HepG2 (cell line): ENCODE measurements around the gene COL18A1. TPM values are rescaled to one million over a fixed set of nuclear protein-coding genes. Genes with fewer than 3 reads are reported as not detected.
A peak's percentile ranks its signal among the peaks of the same experiment; 100 is the strongest.

ENCODE experiments used
- DR1 ChIP-seq: sonication (generic); formaldehyde crosslinking; IDR thresholded peaks from 2 replicates; pipeline ENCODE4 v1.8.0; 2021; ENCODE audit warnings: mild to moderate bottlenecking, missing genetic modification reagents, inconsistent platforms
- GATAD1 ChIP-seq: IDR thresholded peaks from 2 replicates; pipeline ENCODE4 v1.6.1; 2016; ENCODE audit warnings: missing genetic modification reagents, missing compliant biosample characterization
- HDAC2 ChIP-seq: sonication (generic); formaldehyde crosslinking; IDR thresholded peaks from 2 replicates; pipeline ENCODE4 v1.4.0; 2020; ENCODE audit warnings: missing genetic modification reagents
- HNRNPL ChIP-seq: fragments of 200-400 bp; formaldehyde crosslinking; IDR thresholded peaks from 2 replicates; pipeline ENCODE4 v1.6.1; 2017; ENCODE audit warnings: mild to moderate bottlenecking, low read depth, low read length
- KMT2A ChIP-seq: sonication (generic); formaldehyde crosslinking; IDR thresholded peaks from 2 replicates; pipeline ENCODE4 v1.4.0; 2020; ENCODE audit warnings: missing genetic modification reagents
- MAFF ChIP-seq: IDR thresholded peaks from 2 replicates; pipeline ENCODE4 v1.6.1; 2011; ENCODE audit warnings: low read depth, low read length, improper control_type of control experiment
- NR2C2 ChIP-seq: sonication (generic); formaldehyde crosslinking; IDR thresholded peaks from 2 replicates; pipeline ENCODE4 v1.4.0; 2020; ENCODE audit warnings: missing genetic modification reagents, mild to moderate bottlenecking, moderate library complexity, borderline replicate concordance
- SAFB2 ChIP-seq: sonication (generic); formaldehyde crosslinking; IDR thresholded peaks from 2 replicates; pipeline ENCODE4 v1.5.1; 2020; ENCODE audit warnings: missing genetic modification reagents, low read depth, mild to moderate bottlenecking, borderline replicate concordance
- TAF15 ChIP-seq: fragments of 200-400 bp; formaldehyde crosslinking; IDR thresholded peaks from one replicate; pipeline ENCODE4 v1.6.1; 2018; ENCODE audit warnings: mild to moderate bottlenecking, low read depth, low read length; ENCODE audit not compliant: poor library complexity, severe bottlenecking
- ZMAT3 ChIP-seq: sonication (generic); formaldehyde crosslinking; conservative IDR thresholded peaks from 2 replicates; pipeline ENCODE4 v1.7.0; 2021; ENCODE audit warnings: missing genetic modification reagents
- ZNF207 ChIP-seq: fragments of 450-650 bp; IDR thresholded peaks from 2 replicates; pipeline ENCODE4 v1.6.1; 2016; ENCODE audit warnings: antibody characterized with exemption, borderline replicate concordance
- ZNF350 ChIP-seq: sonication (generic); formaldehyde crosslinking; IDR thresholded peaks from 2 replicates; pipeline ENCODE4 v1.4.0; 2020; ENCODE audit warnings: mild to moderate bottlenecking, low read depth, missing genetic modification reagents, borderline replicate concordance
- polyA plus RNA-seq, 8 experiments: library from polyadenylated mRNA; depleted of rRNA in 3 of 8; stranded (reverse) in 7 of 8; unstranded in 1 of 8; fragments of >200 nt; fragmentation: Illumina TruSeq in 4 of 8; extraction: Trizol in 4 of 8; gene quantifications; 2 replicates each; pipeline versions ENCODE4 v1.2.1 to v1.2.3, GENCODE V29; 2011 to 2016; ENCODE audit warnings: low read depth in 4 of 8, missing spikeins in 1 of 8, mixed read lengths in 1 of 8; ENCODE audit not compliant: insufficient read depth in 1 of 8
- total RNA-seq, 5 experiments: library from RNA; depleted of rRNA; stranded (reverse); fragments of >200 nt; fragmentation: Illumina TruSeq; extraction: Trizol; gene quantifications; 2 replicates each; pipeline ENCODE4 v1.2.3, GENCODE V29; 2016; ENCODE audit warnings: low read depth in 1 of 5
- TF ChIP-seq, protein P1 (sequence below): sonication (generic); formaldehyde crosslinking; IDR thresholded peaks from 2 replicates; pipeline ENCODE4 v1.5.1; 2020; ENCODE audit warnings: mild to moderate bottlenecking, missing genetic modification reagents
- TF ChIP-seq, protein P2 (sequence below): sonication (generic); formaldehyde crosslinking; IDR thresholded peaks from 2 replicates; pipeline ENCODE4 v1.4.0; 2020; ENCODE audit warnings: missing genetic modification reagents
- TF ChIP-seq, protein P3 (sequence below): sonication (generic); formaldehyde crosslinking; IDR thresholded peaks from 2 replicates; pipeline ENCODE4 v1.5.0; 2020; ENCODE audit warnings: missing genetic modification reagents, mild to moderate bottlenecking, borderline replicate concordance
- TF ChIP-seq, protein P4 (sequence below): sonication (generic); formaldehyde crosslinking; IDR thresholded peaks from 2 replicates; pipeline ENCODE4 v1.8.1; 2023; ENCODE audit warnings: mild to moderate bottlenecking, missing genetic modification reagents
- TF ChIP-seq, protein P5 (sequence below): sonication (generic); formaldehyde crosslinking; IDR thresholded peaks from 2 replicates; pipeline ENCODE4 v1.8.1; 2023; ENCODE audit warnings: mild to moderate bottlenecking, inconsistent platforms, moderate library complexity, missing genetic modification reagents, borderline replicate concordance
- TF ChIP-seq, protein P6 (sequence below): sonication (generic); formaldehyde crosslinking; IDR thresholded peaks from 2 replicates; pipeline ENCODE4 v1.4.0; 2020; ENCODE audit warnings: mild to moderate bottlenecking, missing genetic modification reagents

Gene COL18A1
- total and polyA plus RNA-seq, 2 of the 13 experiments (the other 11 are each of a cell fraction or from before 2014, with no cell fraction given), result 79.0 to 102 TPM

DNA sequence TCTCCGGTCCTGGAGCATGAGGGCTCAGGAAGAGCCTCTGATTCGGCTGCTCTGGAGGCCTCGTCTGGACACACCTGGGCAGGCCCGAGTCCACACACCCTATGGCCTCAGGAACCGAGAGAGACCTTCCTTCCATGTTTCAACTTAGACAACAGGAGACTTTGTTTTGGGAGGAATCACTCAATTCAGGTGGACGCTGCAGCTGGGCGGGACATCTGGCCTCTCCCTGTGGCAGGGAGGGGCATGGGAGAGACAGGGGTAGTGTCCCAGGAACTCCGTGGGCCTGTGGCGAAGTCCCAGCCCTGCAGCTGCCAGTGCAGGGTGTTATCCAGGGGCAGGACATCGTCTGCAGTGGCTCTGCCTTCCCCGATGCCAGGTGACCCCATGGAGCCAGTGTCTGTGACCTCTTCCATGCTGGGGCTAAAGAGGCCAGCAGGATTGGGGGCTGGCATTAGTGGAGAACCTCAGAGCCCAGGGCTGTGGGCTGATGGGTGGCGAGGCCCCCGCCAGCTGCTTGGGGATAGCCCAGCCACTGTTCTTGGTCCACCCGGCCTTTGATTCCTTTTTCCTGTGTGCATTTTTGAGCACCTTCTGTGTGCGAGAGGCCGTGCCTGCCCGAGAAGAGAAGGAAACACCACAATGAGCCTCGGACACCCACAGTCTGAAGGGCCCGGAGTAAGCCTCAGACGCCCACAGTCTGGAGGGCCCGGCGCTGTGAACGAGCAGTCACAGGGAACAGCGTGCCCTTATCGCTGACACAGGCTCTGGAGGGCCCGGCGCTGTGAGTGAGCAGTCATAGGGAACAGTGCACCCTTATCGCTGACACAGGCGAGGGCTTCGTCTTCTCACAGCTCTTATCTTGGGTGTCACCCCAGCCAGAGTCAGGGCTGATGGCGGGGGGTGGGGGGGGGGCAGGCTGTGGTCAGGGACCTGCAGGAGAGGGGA, 6.2 kb downstream of the COL18A1 start (continued):
- TF ChIP-seq, protein P1, sequence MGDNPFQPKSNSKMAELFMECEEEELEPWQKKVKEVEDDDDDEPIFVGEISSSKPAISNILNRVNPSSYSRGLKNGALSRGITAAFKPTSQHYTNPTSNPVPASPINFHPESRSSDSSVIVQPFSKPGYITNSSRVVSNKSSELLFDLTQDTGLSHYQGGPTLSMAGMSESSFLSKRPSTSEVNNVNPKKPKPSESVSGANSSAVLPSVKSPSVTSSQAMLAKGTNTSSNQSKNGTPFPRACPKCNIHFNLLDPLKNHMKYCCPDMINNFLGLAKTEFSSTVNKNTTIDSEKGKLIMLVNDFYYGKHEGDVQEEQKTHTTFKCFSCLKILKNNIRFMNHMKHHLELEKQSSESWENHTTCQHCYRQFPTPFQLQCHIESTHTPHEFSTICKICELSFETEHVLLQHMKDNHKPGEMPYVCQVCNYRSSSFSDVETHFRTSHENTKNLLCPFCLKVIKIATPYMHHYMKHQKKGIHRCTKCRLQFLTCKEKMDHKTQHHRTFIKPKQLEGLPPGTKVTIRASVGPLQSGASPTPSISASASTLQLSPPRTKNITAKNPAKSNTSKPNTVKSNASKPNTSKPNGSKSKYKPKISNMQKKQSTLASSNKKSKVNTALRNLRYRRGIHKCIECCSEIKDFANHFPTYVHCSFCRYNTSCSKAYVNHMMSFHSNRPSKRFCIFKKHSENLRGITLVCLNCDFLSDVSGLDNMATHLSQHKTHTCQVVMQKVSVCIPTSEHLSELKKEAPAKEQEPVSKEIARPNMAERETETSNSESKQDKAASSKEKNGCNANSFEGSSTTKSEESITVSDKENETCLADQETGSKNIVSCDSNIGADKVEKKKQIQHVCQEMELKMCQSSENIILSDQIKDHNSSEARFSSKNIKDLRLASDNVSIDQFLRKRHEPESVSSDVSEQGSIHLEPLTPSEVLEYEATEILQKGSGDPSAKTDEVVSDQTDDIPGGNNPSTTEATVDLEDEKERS (CRISPR knock-in tag), result no peak
- TF ChIP-seq, protein P2, sequence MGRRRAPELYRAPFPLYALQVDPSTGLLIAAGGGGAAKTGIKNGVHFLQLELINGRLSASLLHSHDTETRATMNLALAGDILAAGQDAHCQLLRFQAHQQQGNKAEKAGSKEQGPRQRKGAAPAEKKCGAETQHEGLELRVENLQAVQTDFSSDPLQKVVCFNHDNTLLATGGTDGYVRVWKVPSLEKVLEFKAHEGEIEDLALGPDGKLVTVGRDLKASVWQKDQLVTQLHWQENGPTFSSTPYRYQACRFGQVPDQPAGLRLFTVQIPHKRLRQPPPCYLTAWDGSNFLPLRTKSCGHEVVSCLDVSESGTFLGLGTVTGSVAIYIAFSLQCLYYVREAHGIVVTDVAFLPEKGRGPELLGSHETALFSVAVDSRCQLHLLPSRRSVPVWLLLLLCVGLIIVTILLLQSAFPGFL, result no peak
- peak; percentile 60 for TF ChIP-seq ZMAT3
- TF ChIP-seq NR2C2 (CRISPR knock-in tag), result peak; percentile 6; the same call in 1 of the 2 replicates
- no peak for TF ChIP-seq TAF15
- TF ChIP-seq HNRNPL, result peak; percentile 63; the same call in 1 of the 2 replicates
- 0 out of 2 replicates have a peak, but pooled peaks have one; percentile 18 for TF ChIP-seq KMT2A (CRISPR knock-in tag)
- TF ChIP-seq GATAD1 (CRISPR knock-in tag), result no peak
- TF ChIP-seq HDAC2, result no peak
- TF ChIP-seq, protein P3, sequence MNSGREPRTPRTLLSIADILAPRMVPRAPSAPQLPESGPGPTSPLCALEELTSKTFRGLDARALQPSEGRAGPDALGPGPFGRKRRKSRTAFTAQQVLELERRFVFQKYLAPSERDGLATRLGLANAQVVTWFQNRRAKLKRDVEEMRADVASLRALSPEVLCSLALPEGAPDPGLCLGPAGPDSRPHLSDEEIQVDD (CRISPR knock-in tag), result 0 out of 2 replicates have a peak, but pooled peaks have one; percentile 11
- TF ChIP-seq, protein P4, sequence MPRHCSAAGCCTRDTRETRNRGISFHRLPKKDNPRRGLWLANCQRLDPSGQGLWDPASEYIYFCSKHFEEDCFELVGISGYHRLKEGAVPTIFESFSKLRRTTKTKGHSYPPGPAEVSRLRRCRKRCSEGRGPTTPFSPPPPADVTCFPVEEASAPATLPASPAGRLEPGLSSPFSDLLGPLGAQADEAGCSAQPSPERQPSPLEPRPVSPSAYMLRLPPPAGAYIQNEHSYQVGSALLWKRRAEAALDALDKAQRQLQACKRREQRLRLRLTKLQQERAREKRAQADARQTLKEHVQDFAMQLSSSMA, result 0 out of 2 replicates have a peak, but pooled peaks have one; percentile 32
- peak; percentile 39; the same call in 1 of the 2 replicates for TF ChIP-seq ZNF350 (CRISPR knock-in tag)
- TF ChIP-seq SAFB2, result 0 out of 2 replicates have a peak, but pooled peaks have one; percentile 2
- TF ChIP-seq, protein P5, sequence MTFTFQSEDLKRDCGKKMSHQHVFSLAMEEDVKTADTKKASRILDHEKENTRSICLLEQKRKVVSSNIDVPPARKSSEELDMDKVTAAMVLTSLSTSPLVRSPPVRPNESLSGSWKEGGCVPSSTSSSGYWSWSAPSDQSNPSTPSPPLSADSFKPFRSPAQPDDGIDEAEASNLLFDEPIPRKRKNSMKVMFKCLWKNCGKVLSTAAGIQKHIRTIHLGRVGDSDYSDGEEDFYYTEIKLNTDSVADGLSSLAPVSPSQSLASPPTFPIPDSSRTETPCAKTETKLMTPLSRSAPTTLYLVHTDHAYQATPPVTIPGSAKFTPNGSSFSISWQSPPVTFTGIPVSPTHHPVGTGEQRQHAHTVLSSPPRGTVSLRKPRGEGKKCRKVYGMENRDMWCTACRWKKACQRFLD (CRISPR knock-in tag), result no peak
- TF ChIP-seq, protein P6, sequence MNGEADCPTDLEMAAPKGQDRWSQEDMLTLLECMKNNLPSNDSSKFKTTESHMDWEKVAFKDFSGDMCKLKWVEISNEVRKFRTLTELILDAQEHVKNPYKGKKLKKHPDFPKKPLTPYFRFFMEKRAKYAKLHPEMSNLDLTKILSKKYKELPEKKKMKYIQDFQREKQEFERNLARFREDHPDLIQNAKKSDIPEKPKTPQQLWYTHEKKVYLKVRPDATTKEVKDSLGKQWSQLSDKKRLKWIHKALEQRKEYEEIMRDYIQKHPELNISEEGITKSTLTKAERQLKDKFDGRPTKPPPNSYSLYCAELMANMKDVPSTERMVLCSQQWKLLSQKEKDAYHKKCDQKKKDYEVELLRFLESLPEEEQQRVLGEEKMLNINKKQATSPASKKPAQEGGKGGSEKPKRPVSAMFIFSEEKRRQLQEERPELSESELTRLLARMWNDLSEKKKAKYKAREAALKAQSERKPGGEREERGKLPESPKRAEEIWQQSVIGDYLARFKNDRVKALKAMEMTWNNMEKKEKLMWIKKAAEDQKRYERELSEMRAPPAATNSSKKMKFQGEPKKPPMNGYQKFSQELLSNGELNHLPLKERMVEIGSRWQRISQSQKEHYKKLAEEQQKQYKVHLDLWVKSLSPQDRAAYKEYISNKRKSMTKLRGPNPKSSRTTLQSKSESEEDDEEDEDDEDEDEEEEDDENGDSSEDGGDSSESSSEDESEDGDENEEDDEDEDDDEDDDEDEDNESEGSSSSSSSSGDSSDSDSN (CRISPR knock-in tag), result no peak; the same call in 1 of the 2 replicates
- no peak for TF ChIP-seq MAFF
- no peak for TF ChIP-seq ZNF207
- TF ChIP-seq DR1 (CRISPR knock-in tag), result no peak
